Uterus (tissue), 2 donors: ENCODE data around the gene ADCYAP1.

Source experiments
- CTCF ChIP-seq, 4 experiments: fragments of 200-600 bp in 2 of 4; fragments of 450-650 bp in 2 of 4; sonication (generic) in 2 of 4; IDR thresholded peaks; one replicate each; pipeline ENCODE4 v1.5.1; 2016 to 2019; ENCODE audit warnings: antibody characterized with exemption in 4 of 4, mild to moderate bottlenecking in 2 of 4, moderate library complexity in 1 of 4
- POLR2A ChIP-seq, 2 donors: fragments of 450-650 bp; IDR thresholded peaks; one replicate each; pipeline ENCODE4 v1.6.1; 2016; ENCODE audit warnings: antibody characterized with exemption in 2 of 2, mild to moderate bottlenecking in 1 of 2, moderate library complexity in 1 of 2

- TF ChIP-seq CTCF (IDR thresholded peaks at IDR 0.05), result no peak
- TF ChIP-seq POLR2A (IDR thresholded peaks at IDR 0.05), result no peak
Observed at GRCh38 chr18:959854-960253, 55.2 kb downstream of the ADCYAP1 start.
